GM18498 (cell line): ENCODE data around the gene CCDC63.

Experiments used
- ATAC-seq: cut with Tn5 transposase; IDR thresholded peaks from one replicate; pipeline ENCODE4 v1.9.1; 2021; ENCODE audit warnings: mild to moderate bottlenecking, moderate library complexity; ENCODE audit not compliant: unreplicated experiment

Gene CCDC63

GRCh38 chr12:110920324-110920910, 73.6 kb downstream of the CCDC63 start, which contains the start of gene MYL2:
Gene MYL2 (minus strand): TSS chr12:110920579. CDS start chr12:110920529, 50 bp downstream.
- no peak for ATAC-seq

GRCh38 chr12:110921262-110921661, 74.5 kb downstream of the CCDC63 start:
- no peak for ATAC-seq

- ATAC-seq, result no peak
Measured at GRCh38 chr12:110922652-110923051, 75.9 kb downstream of the CCDC63 start.

GRCh38 chr12:110923192-110923591, 76.4 kb downstream of the CCDC63 start:
- no peak for ATAC-seq

- no peak for ATAC-seq
Measured at GRCh38 chr12:110923692-110924334, 77.0 kb downstream of the CCDC63 start.

- ATAC-seq, result no peak
Measured at GRCh38 chr12:110927546-110927945, 80.8 kb downstream of the CCDC63 start.

- no peak for ATAC-seq
Measured at GRCh38 chr12:110928700-110929099, 81.9 kb downstream of the CCDC63 start.

GRCh38 chr12:110929818-110930217, 83.0 kb downstream of the CCDC63 start:
- ATAC-seq, result no peak

- ATAC-seq, result no peak
Measured at GRCh38 chr12:110930348-110931314, 83.8 kb downstream of the CCDC63 start.

GRCh38 chr12:110931315-110931728, 84.5 kb downstream of the CCDC63 start:
- ATAC-seq, result no peak

- no peak for ATAC-seq
Measured at GRCh38 chr12:110932046-110932445, 85.3 kb downstream of the CCDC63 start.

GRCh38 chr12:110933326-110933974, 86.7 kb downstream of the CCDC63 start:
- no peak for ATAC-seq

- ATAC-seq, result no peak
Measured at GRCh38 chr12:110934093-110934852, 87.5 kb downstream of the CCDC63 start.

- ATAC-seq, result no peak
Measured at GRCh38 chr12:110935588-110935987, 88.8 kb downstream of the CCDC63 start.

GRCh38 chr12:110936367-110937103, 89.7 kb downstream of the CCDC63 start:
- no peak for ATAC-seq

GRCh38 chr12:110937104-110937641, 90.4 kb downstream of the CCDC63 start:
- no peak for ATAC-seq

- ATAC-seq, result no peak
Measured at GRCh38 chr12:110940296-110940695, 93.5 kb downstream of the CCDC63 start.

GRCh38 chr12:110940933-110941332, 94.1 kb downstream of the CCDC63 start:
- no peak for ATAC-seq

GRCh38 chr12:110941391-110941790, 94.6 kb downstream of the CCDC63 start:
- ATAC-seq, result no peak
